Kidney tubule cell (primary cell): ENCODE measurements around the gene MCRIP2.

Experiments
- DNase-seq: peaks from one replicate; pipeline ENCODE4 v3.0.0-alpha.2; 2018; ENCODE audit warnings: low spot score

MCRIP2 gene

GRCh38 chr16:670485-671352 lies 29.1 kb downstream of the MCRIP2 start:
- no peak for DNase-seq

GRCh38 chr16:671353-672131 lies 29.9 kb downstream of the MCRIP2 start:
- DNase-seq: no peak

GRCh38 chr16:672371-672770 lies 30.7 kb downstream of the MCRIP2 start:
- no peak for DNase-seq

- no peak for DNase-seq
Measured at GRCh38 chr16:672851-673250, 31.2 kb downstream of the MCRIP2 start.

- no peak for DNase-seq
Measured at GRCh38 chr16:673399-673991, 31.9 kb downstream of the MCRIP2 start.

GRCh38 chr16:674214-674881 lies 32.7 kb downstream of the MCRIP2 start:
- no peak for DNase-seq

GRCh38 chr16:674968-675883 lies 33.6 kb downstream of the MCRIP2 start, which contains the start of gene RHBDL1:
Gene RHBDL1, plus strand, starts transcription at chr16:675671. Its CDS starts 120 bp downstream, at chr16:675791.
- DNase-seq: peak; percentile 55

GRCh38 chr16:675884-676564 lies 34.4 kb downstream of the MCRIP2 start:
- no peak for DNase-seq

GRCh38 chr16:676565-676902 lies 34.9 kb downstream of the MCRIP2 start:
- DNase-seq: no peak

- no peak for DNase-seq
Measured at GRCh38 chr16:676913-677312, 35.3 kb downstream of the MCRIP2 start.

- no peak for DNase-seq
Measured at GRCh38 chr16:677316-678190, 35.9 kb downstream of the MCRIP2 start.

- no peak for DNase-seq
Measured at GRCh38 chr16:678209-678857, 36.7 kb downstream of the MCRIP2 start.

GRCh38 chr16:678858-679813 lies 37.5 kb downstream of the MCRIP2 start:
- DNase-seq: peak; percentile 64

- DNase-seq: peak; percentile 84
Measured at GRCh38 chr16:679814-680624, 38.4 kb downstream of the MCRIP2 start, which contains the start of gene STUB1. Gene STUB1, plus strand, starts transcription at chr16:680410. Its CDS starts 116 bp downstream, at chr16:680526.

- no peak for DNase-seq
Measured at GRCh38 chr16:680625-680945, 39.0 kb downstream of the MCRIP2 start.

- peak; percentile 56 for DNase-seq
Measured at GRCh38 chr16:680967-681745, 39.5 kb downstream of the MCRIP2 start.
